ENCODE measurements around the gene ENTPD2.

GRCh38 chr9:137085920-137086530, 32.2 kb upstream of the ENTPD2 start:
- TF ChIP-seq ELF4 (IDR thresholded peaks at IDR 0.05) (no peak), BHLHE40 (IDR thresholded peaks at IDR 0.05; ENCODE audit: borderline replicate concordance) (no peak), TARDBP (IDR thresholded peaks at IDR 0.05) (no peak), FOXA1 (IDR thresholded peaks at IDR 0.05) (no peak), ARNT (IDR thresholded peaks at IDR 0.05) (no peak), SUZ12 (IDR thresholded peaks at IDR 0.05) (no peak), L3MBTL2 (conservative IDR thresholded peaks at IDR 0.05) (peak; percentile 38)

All from HEK293T (cell line).